Measurements from ENCODE around the gene DDX47. TPM values are rescaled to one million over a fixed set of nuclear protein-coding genes. Genes with fewer than 3 reads are reported as not detected.

Gene DDX47
- total RNA-seq, 1 donor from 2014 or later = 45.1 TPM

GRCh38 chr12:12877153-12877768, 64.1 kb downstream of the DDX47 start:
- no peak overlapping the region for H3K4me3 Mint-ChIP-seq (ENCODE audit: unreplicated experiment)
- H3K27me3 Mint-ChIP-seq (ENCODE audit: unreplicated experiment) = no peaks in the 10 kb centered on the region
- peaks cover 3% of the 10 kb centered on the region for H3K4me1 Mint-ChIP-seq (ENCODE audit: unreplicated experiment)
- no peaks in the 10 kb centered on the region for H3K9me3 Mint-ChIP-seq (ENCODE audit: unreplicated experiment)
- no peak overlapping the region for H3K27ac Mint-ChIP-seq (ENCODE audit: unreplicated experiment)
- TF ChIP-seq, protein P1, sequence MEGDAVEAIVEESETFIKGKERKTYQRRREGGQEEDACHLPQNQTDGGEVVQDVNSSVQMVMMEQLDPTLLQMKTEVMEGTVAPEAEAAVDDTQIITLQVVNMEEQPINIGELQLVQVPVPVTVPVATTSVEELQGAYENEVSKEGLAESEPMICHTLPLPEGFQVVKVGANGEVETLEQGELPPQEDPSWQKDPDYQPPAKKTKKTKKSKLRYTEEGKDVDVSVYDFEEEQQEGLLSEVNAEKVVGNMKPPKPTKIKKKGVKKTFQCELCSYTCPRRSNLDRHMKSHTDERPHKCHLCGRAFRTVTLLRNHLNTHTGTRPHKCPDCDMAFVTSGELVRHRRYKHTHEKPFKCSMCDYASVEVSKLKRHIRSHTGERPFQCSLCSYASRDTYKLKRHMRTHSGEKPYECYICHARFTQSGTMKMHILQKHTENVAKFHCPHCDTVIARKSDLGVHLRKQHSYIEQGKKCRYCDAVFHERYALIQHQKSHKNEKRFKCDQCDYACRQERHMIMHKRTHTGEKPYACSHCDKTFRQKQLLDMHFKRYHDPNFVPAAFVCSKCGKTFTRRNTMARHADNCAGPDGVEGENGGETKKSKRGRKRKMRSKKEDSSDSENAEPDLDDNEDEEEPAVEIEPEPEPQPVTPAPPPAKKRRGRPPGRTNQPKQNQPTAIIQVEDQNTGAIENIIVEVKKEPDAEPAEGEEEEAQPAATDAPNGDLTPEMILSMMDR (IDR thresholded peaks at IDR 0.05; ENCODE audit: unreplicated experiment) = no peak
- peaks cover 3% of the 10 kb centered on the region for H3K36me3 Mint-ChIP-seq (ENCODE audit: low read depth, unreplicated experiment)
- no peak for DNase-seq (ENCODE audit: low spot score)

DNA sequence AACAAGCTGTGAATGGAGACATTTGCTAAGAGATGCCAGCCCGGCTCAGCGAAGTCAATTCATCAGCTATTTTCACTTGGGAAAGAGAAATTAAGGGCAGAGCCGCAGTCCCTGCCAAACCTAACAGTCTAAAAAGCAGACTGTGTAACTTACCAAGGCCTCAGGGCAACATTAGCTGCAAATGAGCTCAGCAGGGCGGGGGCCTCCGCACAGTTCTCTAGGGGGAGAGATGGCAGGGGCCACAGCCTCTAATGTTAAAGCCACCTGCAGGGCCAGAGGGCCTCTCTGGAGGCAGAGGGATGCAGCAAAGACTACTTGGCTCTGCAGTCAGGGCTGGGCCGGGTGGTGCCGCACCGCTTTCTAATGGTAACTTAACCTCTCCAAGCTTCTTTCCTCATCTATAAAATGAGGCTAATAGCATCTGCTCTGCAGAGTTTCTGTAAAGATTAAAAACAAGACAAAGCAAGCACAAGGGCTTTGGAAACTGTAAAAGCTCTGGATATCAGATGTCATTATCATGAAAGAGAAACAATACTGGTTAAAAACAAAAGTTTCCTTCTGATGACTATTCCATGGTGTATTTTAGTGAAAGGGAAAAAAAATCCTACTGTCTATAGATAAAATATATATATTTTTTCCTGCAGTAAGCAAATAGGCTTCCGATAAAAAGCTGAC, 64.8 kb downstream of the DDX47 start:
- H3K4me3 Mint-ChIP-seq (ENCODE audit: unreplicated experiment) = no peak overlapping the region
- peaks cover 3% of the 10 kb centered on the region for H3K36me3 Mint-ChIP-seq (ENCODE audit: low read depth, unreplicated experiment)
- H3K27me3 Mint-ChIP-seq (ENCODE audit: unreplicated experiment) = no peaks in the 10 kb centered on the region
- no peaks in the 10 kb centered on the region for H3K9me3 Mint-ChIP-seq (ENCODE audit: unreplicated experiment)
- TF ChIP-seq, protein P1 (IDR thresholded peaks at IDR 0.05; ENCODE audit: unreplicated experiment) = no peak
- no peak for DNase-seq (ENCODE audit: low spot score)
- no peak overlapping the region for H3K27ac Mint-ChIP-seq (ENCODE audit: unreplicated experiment)
- H3K4me1 Mint-ChIP-seq (ENCODE audit: unreplicated experiment) = no peaks in the 10 kb centered on the region

Small RNA genes lying within 50 kb of the gene (microRNA-seq; reads per million reads assigned to microRNA genes)
- not detected for gene MIR613 (ENCODE audit: unreplicated experiment)

Other genes with a start within 250 kb of the DDX47 start
- gene CREBL2, start 201.5 kb upstream of the DDX47 start, total RNA-seq (ENCODE audit: unreplicated experiment) = 26.9 TPM
- 4.0 TPM for gene GPR19, start 117.2 kb upstream of the DDX47 start, total RNA-seq (ENCODE audit: unreplicated experiment)
- gene CDKN1B, start 96.0 kb upstream of the DDX47 start, total RNA-seq (ENCODE audit: unreplicated experiment) = 34.6 TPM
- 5.2 TPM for gene APOLD1, start 27.7 kb upstream of the DDX47 start, total RNA-seq (ENCODE audit: unreplicated experiment)
- 3.4 TPM for gene GPRC5A, start 78.2 kb downstream of the DDX47 start, total RNA-seq (ENCODE audit: unreplicated experiment)
- gene GPRC5D, start 138.8 kb downstream of the DDX47 start, total RNA-seq (ENCODE audit: unreplicated experiment) = not detected
- 83.3 TPM for gene HEBP1, start 186.9 kb downstream of the DDX47 start, total RNA-seq (ENCODE audit: unreplicated experiment)
- 36.3 TPM for gene FAM234B, start 231.0 kb downstream of the DDX47 start, total RNA-seq (ENCODE audit: unreplicated experiment)

Measured in endothelial cell (in vitro differentiated cells).